HCT116 (cell line): ENCODE measurements around the gene TMEFF2.

Experiments used
- CTCF ChIP-seq, 3 experiments: fragments of 200-600 bp in 1 of 3; sonication (generic) in 1 of 3; IDR thresholded peaks in 2 of 3; conservative IDR thresholded peaks in 1 of 3; 2 replicates each; pipeline ENCODE4 v1.5.1; 2012 to 2017; ENCODE audit warnings: low read depth in 2 of 3, low read length in 2 of 3, antibody characterized with exemption in 1 of 3, borderline replicate concordance in 1 of 3, control low read depth in 1 of 3, mild to moderate bottlenecking in 1 of 3, mixed read lengths in 1 of 3, mixed run types in 1 of 3, moderate library complexity in 1 of 3; ENCODE audit not compliant: insufficient read depth in 1 of 3
- ELF1 ChIP-seq: IDR thresholded peaks from 2 replicates; pipeline ENCODE4 v1.6.1; 2012; ENCODE audit warnings: low read depth, borderline replicate concordance
- EZH2 ChIP-seq: fragments of 200-600 bp; sonication (generic); IDR thresholded peaks from 2 replicates; pipeline ENCODE4 v1.6.1; 2017; ENCODE audit warnings: antibody characterized with exemption, mixed run types
- MAX ChIP-seq: IDR thresholded peaks from 2 replicates; pipeline ENCODE4 v1.6.1; 2012
- POLR2A ChIP-seq: IDR thresholded peaks from 2 replicates; pipeline ENCODE4 v1.7.0; 2011; ENCODE audit warnings: borderline replicate concordance; ENCODE audit not compliant: insufficient read depth, insufficient read length; ENCODE audit errors: extremely low read depth
- RAD21 ChIP-seq: IDR thresholded peaks from 2 replicates; pipeline ENCODE4 v1.6.1; 2012; ENCODE audit warnings: low read depth, mild to moderate bottlenecking
- ZFX ChIP-seq: fragments of 450-650 bp; IDR thresholded peaks from 2 replicates; pipeline ENCODE4 v1.6.1; 2017
- ZNF274 ChIP-seq: fragments of 200-500 bp; sonication (Bioruptor generic); IDR thresholded peaks from 2 replicates; pipeline ENCODE4 v1.6.1; 2014; ENCODE audit warnings: mild to moderate bottlenecking, low read depth, low read length, inconsistent platforms

GRCh38 chr2:191954451-191954850 is 240.3 kb downstream of the TMEFF2 start:
- TF ChIP-seq POLR2A (no peak), ELF1 (no peak), ZNF274 (no peak), CTCF (IDR thresholded peaks at IDR 0.05 in 2 of 3, conservative IDR thresholded peaks at IDR 0.05 in 1 of 3; ENCODE audit: borderline replicate concordance in 1 of 3, insufficient read depth in 1 of 3, low read depth in 2 of 3, low read length in 2 of 3) (no peak), EZH2 (no peak), ZFX (no peak), MAX (no peak), RAD21 (no peak)
